OCI-LY3 (cell line): Measurements from ENCODE around the gene MRRF.

ENCODE experiments used
- EZH2phosphoT487 ChIP-seq: fragments of 200-600 bp; shearing (Covaris generic); IDR thresholded peaks from 2 replicates; pipeline ENCODE4 v1.6.1; 2018; ENCODE audit warnings: antibody characterized with exemption, mixed run types, low read depth
- TF ChIP-seq, protein P1 (sequence below): fragments of 200-600, 300-600 bp; sonication (generic); IDR thresholded peaks from 2 replicates; pipeline ENCODE4 v1.5.1; 2014; ENCODE audit warnings: antibody characterized with exemption, low read length, low read depth

DNA sequence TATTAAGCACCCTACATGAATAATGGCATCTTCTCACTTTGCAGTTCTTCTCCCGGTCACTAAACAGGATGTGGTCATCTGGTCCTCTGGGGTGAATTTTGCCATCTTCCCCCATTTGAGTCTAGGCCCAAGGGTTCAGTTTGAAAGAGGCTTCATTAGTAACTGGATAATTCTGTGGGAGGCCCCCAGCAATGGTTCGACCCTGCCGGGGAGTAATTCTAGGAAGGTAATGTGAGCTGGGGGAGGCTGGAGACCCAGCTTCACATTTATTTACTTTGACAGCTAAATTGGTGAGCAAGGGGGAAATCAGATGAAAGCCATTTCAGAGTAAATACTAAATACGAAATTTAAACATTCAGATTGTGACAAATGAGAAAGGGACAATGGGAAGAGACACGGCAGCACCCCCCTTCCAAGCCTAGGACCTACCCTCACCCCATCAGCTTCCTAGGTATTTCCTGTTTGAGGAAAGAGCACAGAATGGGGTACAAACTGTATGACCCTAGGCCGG lies 31.8 kb upstream of the MRRF start:
- TF ChIP-seq, protein P1, sequence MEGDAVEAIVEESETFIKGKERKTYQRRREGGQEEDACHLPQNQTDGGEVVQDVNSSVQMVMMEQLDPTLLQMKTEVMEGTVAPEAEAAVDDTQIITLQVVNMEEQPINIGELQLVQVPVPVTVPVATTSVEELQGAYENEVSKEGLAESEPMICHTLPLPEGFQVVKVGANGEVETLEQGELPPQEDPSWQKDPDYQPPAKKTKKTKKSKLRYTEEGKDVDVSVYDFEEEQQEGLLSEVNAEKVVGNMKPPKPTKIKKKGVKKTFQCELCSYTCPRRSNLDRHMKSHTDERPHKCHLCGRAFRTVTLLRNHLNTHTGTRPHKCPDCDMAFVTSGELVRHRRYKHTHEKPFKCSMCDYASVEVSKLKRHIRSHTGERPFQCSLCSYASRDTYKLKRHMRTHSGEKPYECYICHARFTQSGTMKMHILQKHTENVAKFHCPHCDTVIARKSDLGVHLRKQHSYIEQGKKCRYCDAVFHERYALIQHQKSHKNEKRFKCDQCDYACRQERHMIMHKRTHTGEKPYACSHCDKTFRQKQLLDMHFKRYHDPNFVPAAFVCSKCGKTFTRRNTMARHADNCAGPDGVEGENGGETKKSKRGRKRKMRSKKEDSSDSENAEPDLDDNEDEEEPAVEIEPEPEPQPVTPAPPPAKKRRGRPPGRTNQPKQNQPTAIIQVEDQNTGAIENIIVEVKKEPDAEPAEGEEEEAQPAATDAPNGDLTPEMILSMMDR = no peak
- TF ChIP-seq EZH2phosphoT487 = no peak
